ENCODE measurements around the gene SLC7A8.

DNA sequence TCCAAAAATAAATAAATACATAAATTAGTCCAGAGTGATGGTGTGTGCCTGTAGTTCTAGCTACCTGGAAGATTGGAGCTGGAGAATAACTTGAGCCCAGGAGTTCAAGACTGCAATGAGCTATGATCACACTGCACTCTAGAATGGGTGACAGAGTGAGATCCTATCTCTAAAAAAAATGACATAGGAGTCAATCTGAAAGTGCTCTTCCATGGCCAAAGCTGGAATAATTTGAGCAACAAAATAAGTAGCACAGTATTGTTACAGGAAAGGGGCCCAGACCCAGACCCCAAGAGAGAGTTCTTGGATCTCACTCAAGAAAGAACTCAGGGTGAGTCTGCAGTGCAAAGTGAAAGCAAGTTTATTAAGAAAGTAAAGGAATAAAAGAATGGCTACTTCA, 24.9 kb upstream of the SLC7A8 start:
- no peak for TF ChIP-seq POLR2A (IDR thresholded peaks at IDR 0.05)
- TF ChIP-seq, protein P1, sequence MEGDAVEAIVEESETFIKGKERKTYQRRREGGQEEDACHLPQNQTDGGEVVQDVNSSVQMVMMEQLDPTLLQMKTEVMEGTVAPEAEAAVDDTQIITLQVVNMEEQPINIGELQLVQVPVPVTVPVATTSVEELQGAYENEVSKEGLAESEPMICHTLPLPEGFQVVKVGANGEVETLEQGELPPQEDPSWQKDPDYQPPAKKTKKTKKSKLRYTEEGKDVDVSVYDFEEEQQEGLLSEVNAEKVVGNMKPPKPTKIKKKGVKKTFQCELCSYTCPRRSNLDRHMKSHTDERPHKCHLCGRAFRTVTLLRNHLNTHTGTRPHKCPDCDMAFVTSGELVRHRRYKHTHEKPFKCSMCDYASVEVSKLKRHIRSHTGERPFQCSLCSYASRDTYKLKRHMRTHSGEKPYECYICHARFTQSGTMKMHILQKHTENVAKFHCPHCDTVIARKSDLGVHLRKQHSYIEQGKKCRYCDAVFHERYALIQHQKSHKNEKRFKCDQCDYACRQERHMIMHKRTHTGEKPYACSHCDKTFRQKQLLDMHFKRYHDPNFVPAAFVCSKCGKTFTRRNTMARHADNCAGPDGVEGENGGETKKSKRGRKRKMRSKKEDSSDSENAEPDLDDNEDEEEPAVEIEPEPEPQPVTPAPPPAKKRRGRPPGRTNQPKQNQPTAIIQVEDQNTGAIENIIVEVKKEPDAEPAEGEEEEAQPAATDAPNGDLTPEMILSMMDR (IDR thresholded peaks at IDR 0.05), result no peak

Measured in testis (tissue), 2 donors.